Measurements from ENCODE around the gene TCHP.

TCHP gene

DNA sequence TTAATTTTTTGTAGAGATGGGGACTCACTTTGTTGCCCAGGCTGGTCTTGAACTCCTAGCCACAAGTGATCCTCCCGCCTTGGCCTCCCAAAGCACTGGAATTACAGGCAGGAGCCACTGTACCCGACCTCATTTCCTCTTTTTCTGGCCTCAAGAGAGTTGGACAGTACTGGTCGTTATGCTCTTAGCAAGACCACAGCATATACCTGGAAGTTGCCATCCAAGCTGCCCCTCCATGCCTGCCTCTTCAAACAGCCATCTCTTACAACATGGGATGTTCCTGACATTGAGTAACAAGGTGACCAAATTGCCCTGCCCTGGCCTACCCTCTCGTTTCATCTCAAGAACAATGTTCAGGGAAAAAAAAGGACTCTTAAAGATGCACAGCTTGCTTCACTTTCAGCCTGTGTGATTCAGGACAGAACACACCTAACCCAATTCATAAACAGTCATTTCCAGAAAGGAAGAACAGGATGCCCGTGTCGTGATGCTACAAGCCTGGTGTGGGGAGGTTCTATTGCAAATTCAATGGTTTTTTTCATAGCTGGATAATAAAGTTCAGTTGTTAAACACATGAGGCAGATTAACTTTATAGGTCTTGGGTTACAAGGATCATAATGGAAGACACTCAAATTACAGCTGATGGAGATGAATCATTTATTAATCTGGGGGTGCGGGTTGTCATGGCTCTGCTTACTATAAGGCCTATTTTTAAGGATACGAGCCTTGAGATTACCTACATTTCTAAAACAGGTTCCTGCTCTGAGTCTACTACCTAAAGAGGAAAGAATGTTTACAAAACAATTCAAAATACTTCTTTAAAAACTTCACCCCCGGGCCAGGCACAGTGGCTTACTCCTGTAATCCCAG is 31.7 kb upstream of the TCHP start:
- H3K27ac ChIP-seq = peak overlapping the region; percentile 73
- TF ChIP-seq, protein P1, sequence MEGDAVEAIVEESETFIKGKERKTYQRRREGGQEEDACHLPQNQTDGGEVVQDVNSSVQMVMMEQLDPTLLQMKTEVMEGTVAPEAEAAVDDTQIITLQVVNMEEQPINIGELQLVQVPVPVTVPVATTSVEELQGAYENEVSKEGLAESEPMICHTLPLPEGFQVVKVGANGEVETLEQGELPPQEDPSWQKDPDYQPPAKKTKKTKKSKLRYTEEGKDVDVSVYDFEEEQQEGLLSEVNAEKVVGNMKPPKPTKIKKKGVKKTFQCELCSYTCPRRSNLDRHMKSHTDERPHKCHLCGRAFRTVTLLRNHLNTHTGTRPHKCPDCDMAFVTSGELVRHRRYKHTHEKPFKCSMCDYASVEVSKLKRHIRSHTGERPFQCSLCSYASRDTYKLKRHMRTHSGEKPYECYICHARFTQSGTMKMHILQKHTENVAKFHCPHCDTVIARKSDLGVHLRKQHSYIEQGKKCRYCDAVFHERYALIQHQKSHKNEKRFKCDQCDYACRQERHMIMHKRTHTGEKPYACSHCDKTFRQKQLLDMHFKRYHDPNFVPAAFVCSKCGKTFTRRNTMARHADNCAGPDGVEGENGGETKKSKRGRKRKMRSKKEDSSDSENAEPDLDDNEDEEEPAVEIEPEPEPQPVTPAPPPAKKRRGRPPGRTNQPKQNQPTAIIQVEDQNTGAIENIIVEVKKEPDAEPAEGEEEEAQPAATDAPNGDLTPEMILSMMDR (IDR thresholded peaks at IDR 0.05) = no peak
- H3K4me3 ChIP-seq (ENCODE audit: low read depth in 1 of 2, low read length in 1 of 2) = no peak overlapping the region
- H3K9me3 ChIP-seq = no peaks in the 10 kb centered on the region
- H3K27me3 ChIP-seq = no peaks in the 10 kb centered on the region
- H3K4me1 ChIP-seq (ENCODE audit: control insufficient read depth in 1 of 2, insufficient read depth in 1 of 2, low read depth in 1 of 2, low read length in 1 of 2) = peaks cover 57 to 63% of the 10 kb centered on the region in 2 experiments
- H3K36me3 ChIP-seq = no peaks in the 10 kb centered on the region

DNA sequence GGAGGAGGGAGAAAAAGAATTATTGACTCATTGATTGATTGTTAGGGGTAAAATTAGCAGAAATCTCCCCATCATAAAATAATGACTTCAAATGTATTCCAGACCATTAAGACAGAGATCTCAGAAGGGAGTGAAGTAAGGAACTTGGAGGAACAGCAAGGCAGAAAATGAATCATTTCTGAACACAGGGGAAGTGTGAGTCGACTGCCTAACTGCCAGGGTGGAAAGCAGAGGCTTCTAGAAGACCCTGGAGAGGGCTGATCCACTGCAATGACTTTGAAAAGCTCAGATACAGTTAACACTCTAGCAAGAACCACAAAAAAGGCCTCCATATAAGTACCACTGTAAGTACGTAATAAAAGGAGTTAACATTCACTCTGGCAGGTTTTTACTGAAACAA is 29.4 kb upstream of the TCHP start:
- Histone ChIP-seq H3K36me3 (no peaks in the 10 kb centered on the region), H3K9me3 (no peaks in the 10 kb centered on the region), H3K4me1 (ENCODE audit: control insufficient read depth in 1 of 2, insufficient read depth in 1 of 2, low read depth in 1 of 2, low read length in 1 of 2) (peaks cover 38 to 45% of the 10 kb centered on the region in 2 experiments), H3K4me3 (ENCODE audit: low read depth in 1 of 2, low read length in 1 of 2) (no peak overlapping the region), H3K27me3 (no peaks in the 10 kb centered on the region), H3K27ac (no peak overlapping the region)
- TF ChIP-seq, protein P1 (IDR thresholded peaks at IDR 0.05) = no peak

DNA sequence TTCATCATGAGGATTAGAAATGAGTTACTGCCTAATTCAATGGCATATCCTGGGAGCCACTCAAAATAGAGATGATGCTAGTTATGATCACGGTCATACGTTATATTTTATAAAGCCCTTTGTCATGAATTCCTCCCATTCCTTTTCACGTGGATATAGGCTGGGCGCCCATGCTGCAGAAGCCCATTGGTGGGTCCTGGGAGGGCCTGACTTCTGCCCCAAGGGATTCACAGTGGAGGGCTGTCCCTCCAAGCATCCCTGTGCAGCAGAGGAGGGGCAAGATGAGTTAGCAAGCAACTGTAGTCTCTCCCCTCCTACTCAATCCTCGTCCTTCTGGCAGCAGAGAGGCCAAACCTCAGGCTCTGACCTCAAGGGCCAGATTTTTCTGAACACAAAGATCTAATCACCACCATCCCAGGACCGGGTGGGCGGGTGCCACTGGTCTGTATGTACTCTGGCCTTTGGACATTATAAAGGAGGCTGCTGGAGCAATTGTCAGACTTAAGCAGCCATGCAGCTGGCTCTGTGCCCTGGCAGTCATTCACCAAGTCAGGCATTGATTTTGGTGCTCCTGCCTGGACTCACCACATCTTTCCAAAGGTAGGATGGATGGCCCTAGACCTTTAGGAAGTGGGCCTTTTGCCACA is 28.3 kb upstream of the TCHP start:
- H3K27ac ChIP-seq = peak overlapping the region; percentile 69

DNA sequence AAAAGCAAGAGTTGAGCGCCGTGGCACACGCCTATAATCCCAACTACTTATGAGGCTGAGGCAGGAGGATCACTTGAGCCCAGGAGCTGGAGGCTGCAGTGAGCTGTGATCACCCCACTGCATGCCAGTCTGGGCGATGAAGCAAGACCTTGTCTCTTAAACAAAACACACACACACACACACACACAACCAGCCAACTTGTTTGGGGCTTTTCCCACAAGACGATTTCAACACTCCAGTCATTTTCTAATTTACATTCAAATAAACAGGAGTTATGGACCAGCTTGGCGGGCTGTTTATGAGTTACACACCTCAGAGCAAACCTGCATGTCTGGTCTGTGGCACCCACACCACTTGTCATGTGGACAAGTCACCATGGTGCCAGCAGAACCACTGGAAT is 26.4 kb upstream of the TCHP start:
- Histone ChIP-seq H3K4me3 (ENCODE audit: low read depth in 1 of 2, low read length in 1 of 2) (no peak overlapping the region), H3K4me1 (ENCODE audit: control insufficient read depth in 1 of 2, insufficient read depth in 1 of 2, low read depth in 1 of 2, low read length in 1 of 2) (peaks cover 49 to 59% of the 10 kb centered on the region in 2 experiments), H3K9me3 (no peaks in the 10 kb centered on the region), H3K36me3 (no peaks in the 10 kb centered on the region), H3K27ac (no peak overlapping the region), H3K27me3 (no peaks in the 10 kb centered on the region)
- TF ChIP-seq, protein P1 (IDR thresholded peaks at IDR 0.05) = no peak

More for the DNA sequence above, 28.3 kb upstream of the TCHP start:
- TF ChIP-seq, protein P1 (IDR thresholded peaks at IDR 0.05) = no peak
- Histone ChIP-seq H3K4me3 (ENCODE audit: low read depth in 1 of 2, low read length in 1 of 2) (no peak overlapping the region), H3K4me1 (ENCODE audit: control insufficient read depth in 1 of 2, insufficient read depth in 1 of 2, low read depth in 1 of 2, low read length in 1 of 2) (peaks cover 45 to 50% of the 10 kb centered on the region in 2 experiments), H3K9me3 (no peaks in the 10 kb centered on the region), H3K27me3 (no peaks in the 10 kb centered on the region), H3K36me3 (no peaks in the 10 kb centered on the region)

DNA sequence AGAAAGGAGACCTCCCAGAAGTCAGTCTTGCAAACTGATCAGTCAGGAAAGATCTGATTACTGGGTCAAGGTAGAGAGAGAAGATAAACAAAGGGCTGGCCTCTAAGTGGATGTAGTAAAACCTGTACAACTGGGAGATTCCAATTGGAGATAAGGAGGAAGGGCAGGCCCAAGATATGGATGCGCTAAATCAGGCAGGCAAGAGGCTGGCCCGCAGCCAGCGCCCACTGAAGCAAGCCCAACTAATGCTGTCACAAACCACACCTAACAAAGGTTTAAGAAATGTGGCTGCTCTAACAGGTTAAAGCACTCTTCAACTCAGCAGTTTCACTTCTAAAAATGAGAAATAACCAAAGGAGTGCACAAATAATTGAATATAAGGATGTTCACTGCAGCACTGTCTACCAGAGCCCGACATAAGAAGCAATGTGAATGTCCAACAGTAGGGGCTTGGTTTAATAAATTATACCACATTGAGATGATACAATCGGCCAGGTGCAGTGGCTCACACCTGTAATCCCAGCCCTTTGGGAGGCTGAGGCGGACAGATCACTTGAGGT is 24.4 kb upstream of the TCHP start:
- peaks cover 54 to 62% of the 10 kb centered on the region in 2 experiments for H3K4me1 ChIP-seq (ENCODE audit: control insufficient read depth in 1 of 2, insufficient read depth in 1 of 2, low read depth in 1 of 2, low read length in 1 of 2)
- TF ChIP-seq, protein P1 (IDR thresholded peaks at IDR 0.05) = no peak
- peak overlapping the region; percentile 25 for H3K27ac ChIP-seq
- H3K9me3 ChIP-seq = no peaks in the 10 kb centered on the region
- H3K36me3 ChIP-seq = no peaks in the 10 kb centered on the region
- H3K27me3 ChIP-seq = no peaks in the 10 kb centered on the region
- no peak overlapping the region for H3K4me3 ChIP-seq (ENCODE audit: low read depth in 1 of 2, low read length in 1 of 2)
